GM11168 (cell line): ENCODE data around the gene BMPR2.
"Not testable (repeated sequence)": the region's sequence is repeated elsewhere in the genome, so short reads cannot be mapped to it uniquely, and the experiment has no call there.

Experiments used
- in situ Hi-C: fragments of 300-500 bp; cut with MboI; formaldehyde crosslinking; loops from one replicate; pipeline ENCODE4 v1.12.0; 2022; ENCODE audit warnings: low sequenced_read_pairs; ENCODE audit not compliant: unreplicated experiment

The BMPR2 gene

DNA sequence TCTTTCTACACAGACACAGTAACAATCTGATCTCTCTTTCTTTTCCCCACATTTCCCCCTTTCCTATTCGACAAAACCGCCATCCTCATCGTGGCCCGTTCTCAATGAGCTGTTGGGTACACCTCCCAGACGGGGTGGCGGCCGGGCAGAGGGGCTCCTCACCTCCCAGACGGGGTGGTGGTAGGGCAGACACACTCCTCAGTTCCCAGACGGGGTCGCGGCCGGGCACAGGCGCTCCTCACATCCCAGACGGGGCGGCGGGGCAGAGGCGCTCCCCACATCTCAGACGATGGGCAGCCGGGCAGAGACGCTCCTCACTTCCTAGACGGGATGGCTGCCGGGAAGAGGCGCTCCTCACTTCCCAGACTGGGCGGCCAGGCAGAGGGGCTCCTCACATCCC, 64.0 kb downstream of the BMPR2 start:
- in situ Hi-C loops = not testable (repeated sequence)

DNA sequence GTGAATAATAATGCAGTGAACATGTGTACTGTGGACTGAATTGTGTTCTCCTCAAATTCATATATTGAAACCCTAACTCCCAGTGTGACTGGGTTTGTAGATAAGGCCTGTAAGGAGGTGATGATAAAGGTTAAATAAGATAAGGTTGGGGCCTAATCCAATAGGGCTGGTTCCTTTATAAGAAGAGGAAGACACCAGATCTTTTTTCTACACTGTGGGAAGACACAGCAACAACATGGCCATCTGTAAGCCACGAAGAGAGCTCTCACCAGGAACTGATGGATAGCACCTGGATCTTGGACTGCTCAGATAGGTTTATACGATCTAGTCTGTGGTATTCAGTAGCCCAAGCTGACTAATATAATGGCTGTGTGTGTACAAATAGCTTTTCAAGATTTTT, 66.8 kb downstream of the BMPR2 start:
- in situ Hi-C loops = no loop called here

DNA sequence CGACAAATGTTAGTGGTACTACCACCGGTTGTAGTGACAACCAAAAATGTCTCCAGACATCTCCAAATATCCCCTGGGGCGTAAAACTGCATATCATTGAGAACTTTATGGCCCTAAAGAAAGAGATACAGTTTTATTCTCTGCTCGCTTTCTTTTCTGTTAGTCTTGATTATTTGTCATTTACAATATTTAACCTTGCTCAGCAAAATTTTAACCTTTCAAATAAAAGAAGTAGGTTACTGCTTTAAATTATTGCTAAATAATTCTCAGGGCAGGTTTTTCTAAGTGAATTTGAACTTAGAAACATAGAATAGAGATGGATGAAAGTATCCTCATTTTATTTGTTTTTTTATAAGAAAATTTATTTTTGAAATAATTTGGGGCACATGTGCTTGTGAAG, 67.9 kb downstream of the BMPR2 start:
- in situ Hi-C loops = no loop called here

DNA sequence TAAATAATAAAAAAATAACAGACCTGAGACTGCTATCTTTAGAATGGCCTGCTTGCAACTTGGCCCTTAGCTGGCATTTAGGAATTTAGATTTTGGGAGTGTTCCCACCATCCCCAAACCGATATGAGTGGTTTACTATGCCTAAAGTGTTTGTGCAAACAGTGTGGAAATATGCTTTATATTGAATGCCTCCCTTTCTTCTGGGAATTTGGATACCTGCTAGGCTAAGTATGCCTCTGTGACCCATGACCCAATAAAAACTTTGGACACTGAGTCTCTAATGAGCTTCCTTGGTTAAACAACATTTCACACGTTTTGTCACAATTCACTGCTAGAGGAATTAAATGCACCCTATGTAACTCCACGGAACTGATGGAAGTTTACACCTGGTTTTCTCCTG, 73.2 kb downstream of the BMPR2 start:
- in situ Hi-C loops = no loop called here

DNA sequence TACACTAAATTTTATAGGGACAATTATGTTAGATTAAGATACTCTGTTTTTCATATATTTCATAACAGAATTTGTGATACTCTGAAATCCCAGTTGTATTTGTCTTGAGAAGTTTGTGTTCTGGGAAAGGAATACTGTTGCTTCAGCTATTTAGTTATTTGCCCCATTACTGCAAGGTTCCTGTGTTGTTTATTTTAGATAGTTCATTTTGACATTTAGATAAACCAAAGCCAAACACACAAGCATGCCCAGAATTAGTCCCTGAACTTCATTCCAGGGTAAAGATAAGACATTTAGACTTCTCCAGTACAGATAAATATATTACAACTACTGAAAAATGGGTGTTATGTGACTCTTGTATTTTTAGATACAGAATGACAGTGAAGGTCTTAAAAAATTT, 74.7 kb downstream of the BMPR2 start:
- in situ Hi-C loops = no loop called here

DNA sequence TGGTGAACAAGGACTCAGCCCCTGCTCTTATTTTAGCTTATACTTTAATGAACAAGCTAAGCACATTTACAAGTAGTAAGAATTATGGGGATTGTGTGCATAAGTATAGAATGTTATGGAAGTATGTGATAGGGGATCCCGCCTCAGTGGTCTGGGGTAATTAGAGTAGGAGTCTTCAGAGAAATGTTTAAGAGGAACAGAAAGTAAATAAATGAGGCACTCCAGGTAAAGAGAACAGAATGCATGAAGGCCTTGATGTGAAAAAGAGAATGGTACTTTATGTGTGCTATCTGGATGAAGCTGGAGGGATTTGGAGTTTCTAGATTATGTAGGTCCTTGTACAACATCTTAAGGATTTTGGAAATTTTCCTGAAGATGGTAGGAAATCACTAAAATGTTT, 76.6 kb downstream of the BMPR2 start:
- in situ Hi-C loops = no loop called here

DNA sequence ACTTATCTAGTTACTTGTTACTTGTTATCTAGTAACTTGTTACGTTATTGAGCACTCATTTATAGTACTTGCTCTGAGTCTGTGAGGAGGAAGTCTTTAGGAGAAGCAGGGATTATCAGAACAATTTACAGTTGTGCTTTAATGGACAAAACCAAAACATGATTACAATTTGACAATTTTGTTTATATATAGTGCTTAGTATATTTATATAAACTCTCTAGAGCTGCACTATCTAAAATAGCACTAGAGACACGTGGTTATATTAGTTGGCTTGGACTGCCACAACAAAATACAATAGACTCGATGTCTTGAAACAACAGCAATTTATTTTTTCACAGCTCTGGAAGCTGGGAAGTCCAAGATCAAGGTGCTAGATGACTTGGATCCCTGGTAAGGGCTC, 78.4 kb downstream of the BMPR2 start:
- in situ Hi-C loops = no loop called here

DNA sequence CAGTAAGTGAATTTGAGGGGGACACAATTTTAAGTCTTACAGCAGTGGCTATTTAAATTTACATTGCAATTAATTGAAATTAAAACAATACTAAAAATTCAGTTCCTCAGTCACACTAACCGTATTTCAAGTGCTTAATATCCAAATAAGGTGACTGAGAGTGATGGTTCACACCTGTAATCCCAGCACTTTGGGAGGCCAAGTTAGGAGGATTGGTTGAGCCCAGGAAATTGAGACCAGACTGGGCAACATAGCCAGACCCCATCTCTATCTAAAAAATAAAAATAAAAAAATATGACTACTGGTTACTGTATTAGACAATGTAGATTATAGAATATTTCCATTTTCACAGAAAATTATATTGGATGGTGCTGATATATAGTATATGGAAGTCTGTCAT, 79.0 kb downstream of the BMPR2 start:
- in situ Hi-C loops = no loop called here

DNA sequence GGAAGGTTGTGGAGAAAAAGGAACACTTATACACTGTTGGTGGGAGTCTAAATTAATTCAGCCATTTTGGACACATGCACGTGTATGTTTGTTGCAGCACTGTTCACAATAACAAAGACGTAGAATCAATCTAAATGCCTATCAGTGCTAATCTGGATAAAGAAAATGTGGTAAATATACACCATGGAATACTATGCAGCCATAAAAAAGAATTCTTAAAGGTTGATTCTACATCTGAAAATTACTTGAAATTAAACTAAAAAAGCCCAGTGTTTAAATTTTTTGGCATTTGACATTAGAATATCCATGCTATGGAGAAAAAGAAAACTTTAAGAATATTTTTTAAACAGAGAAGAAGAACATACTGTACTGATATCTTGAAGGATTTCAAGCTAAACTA, 84.0 kb downstream of the BMPR2 start:
- in situ Hi-C loops = no loop called here

DNA sequence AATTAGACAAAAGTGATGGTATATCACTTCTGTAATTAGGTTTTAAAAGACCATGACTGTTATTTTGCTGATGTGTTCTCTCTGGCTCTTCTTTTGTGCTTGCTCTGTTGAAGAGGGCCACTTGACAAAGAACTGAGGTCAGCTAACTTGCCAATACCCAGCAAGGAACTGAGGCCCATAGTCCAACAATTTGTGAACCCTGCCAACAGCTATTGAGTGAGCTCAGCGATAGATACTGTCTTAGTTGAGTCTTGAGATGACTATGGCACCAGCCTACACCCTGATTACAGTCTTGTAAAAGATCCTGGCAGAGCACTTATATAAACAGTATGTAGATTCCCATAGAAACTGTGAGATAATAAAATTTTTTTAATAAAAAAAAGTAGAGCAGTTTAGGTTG, 103.0 kb downstream of the BMPR2 start:
- in situ Hi-C loops = no loop called here

DNA sequence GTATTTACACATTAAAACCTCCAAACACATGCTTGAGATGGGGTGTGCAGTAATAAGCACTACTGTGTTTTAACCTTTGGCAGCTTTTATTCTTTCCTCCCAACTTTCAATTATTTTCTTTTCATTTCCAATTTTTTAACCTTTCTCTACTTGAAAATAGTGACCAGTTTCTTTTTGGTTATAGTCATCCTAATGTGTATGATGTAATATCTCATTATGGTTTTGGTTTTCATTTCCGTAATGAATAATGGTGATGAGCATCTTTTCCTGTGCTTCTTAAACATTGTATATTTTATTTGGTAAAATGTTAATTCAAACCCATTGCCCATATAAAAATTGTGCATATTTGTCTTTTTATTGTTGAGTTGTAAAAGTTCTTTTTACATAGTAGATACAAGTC, 103.5 kb downstream of the BMPR2 start:
- in situ Hi-C loops = no loop called here

DNA sequence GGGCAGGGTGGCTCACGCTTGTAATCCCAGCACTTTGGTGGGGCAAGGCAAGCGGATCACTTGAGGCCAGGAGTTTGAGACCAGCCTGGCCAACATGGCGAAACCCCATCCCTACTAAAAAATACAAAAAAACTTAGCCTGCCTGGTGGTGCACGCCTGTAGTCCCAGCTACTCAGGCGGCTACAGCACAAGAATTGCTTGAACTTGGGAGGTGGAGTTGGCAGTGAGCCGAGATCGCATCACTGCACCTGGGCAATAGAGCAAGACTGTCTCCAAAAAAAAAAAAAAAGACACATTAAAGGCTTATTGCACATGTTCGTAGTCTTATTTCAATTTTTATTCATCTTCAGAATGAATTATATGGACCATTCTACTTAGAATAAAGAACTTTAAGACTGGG, 110.2 kb downstream of the BMPR2 start:
- in situ Hi-C loops = no loop called here

DNA sequence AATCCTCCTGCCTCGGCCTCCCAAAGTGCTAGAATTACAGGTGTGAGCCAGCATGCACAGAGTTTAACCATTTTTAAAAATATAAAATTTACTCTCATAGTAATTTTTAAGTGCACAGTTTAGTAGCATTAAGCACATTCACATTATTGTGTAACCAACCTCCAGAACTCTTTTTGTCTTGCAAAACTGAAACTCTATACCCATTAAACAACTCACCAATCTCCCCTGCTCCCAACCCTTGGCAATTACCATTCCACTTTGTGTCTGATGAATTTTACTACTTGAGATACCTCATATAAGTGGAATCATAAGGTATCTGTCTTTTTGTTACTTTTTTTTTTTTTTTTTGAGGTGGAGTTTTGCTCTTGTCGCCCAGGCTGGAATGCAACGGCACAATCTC, 112.5 kb downstream of the BMPR2 start:
- in situ Hi-C loops = no loop called here

DNA sequence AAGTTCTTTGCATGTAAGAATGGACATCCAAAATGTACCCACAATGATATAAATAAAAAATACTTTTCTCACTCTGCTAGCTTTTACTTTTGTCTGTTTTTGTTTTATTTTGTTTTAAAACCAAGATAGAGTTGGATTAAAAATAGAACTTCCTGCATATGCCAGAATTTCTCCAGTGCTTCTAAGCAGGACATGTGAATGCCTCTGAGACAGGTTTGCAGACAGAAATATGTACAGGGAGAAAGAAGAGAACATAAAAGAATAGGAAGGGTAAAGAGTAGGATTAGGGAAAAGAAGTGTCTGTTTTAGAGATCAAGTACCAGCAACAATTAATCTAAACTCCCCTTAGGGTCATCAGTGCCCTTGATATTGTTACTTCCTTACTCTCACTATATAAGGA, 114.4 kb downstream of the BMPR2 start:
- in situ Hi-C loops = no loop called here

DNA sequence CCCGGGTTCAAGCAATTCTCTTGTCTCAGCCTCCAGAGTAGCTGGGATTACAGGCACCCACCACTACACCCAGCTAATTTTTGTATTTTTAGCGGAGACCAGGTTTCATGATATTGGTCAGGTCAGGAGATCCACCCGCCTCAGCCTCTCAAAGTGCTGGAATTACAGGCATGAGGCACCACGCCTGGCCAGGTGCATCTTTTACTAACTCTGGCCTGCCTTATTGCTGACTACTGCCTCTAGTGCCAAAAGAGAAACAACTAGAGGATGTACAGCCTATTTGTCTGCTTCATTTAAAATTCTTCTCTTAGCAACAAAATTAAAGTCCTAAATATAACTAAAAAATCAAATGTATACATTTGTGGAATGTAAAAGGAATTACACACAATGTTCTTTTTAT, 115.4 kb downstream of the BMPR2 start:
- in situ Hi-C loops = no loop called here

DNA sequence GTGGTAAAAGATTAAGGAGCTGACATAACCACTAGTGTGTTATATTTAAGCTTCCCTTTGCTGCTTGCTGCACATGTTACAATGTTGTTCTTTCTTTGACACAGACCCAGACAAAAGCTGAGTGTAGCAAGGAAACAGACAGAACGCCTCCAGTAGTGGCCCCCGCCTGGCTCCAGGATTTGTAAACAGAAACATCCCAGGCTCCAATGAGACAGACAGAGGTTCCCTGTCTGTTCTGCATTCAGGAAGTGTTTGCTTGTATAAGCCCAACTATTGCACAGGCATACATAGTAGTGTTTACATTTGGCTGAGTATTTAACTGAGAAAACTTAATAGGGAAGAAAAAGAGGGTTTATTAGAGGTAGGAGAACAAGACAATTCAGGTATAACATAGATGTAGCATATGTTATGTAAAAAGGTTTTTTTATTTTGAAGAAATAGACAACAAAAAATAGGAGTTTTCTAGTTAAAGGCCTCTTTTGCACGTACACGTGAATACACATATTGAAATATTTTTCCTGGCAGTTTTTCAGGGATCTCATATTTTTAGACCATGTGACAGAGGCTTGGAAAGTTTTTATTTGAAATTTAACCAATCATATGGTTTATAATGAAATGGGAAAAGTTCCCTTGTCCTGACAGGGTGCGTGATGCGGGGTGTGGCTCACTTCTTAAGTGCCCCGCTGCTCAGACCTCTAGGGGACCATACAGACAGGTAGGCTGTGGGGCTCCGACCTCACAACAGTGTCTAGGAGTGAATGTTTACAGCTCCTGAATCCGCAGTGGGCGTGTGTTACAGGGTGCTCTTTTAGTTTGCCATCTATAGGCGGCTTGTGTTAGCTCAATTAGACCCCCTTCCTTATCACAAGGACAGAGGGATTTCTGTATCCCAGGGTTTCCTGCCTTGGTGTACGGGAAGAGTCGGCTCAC, 118.4 kb downstream of the BMPR2 start:
- in situ Hi-C loops = no loop called here

DNA sequence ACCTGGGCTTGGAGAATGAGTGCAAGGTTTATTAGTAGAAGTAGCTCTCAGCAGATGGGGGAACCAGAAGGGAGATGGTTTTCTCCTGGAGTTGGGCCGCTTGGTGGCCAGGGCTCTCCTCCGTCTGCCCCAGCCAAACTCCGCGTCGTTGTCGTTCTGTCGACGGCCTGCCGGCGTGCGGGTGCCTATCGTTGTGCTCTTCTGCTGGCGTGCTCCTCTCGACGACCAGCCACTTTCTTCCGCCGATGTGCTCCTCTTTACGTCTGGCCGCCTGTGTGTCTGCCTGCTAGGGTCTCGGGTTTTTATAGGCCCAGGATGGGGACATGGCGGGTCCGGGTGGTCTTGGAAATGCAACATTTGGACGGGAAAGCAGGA, 119.1 kb downstream of the BMPR2 start:
- in situ Hi-C loops = no loop called here

DNA sequence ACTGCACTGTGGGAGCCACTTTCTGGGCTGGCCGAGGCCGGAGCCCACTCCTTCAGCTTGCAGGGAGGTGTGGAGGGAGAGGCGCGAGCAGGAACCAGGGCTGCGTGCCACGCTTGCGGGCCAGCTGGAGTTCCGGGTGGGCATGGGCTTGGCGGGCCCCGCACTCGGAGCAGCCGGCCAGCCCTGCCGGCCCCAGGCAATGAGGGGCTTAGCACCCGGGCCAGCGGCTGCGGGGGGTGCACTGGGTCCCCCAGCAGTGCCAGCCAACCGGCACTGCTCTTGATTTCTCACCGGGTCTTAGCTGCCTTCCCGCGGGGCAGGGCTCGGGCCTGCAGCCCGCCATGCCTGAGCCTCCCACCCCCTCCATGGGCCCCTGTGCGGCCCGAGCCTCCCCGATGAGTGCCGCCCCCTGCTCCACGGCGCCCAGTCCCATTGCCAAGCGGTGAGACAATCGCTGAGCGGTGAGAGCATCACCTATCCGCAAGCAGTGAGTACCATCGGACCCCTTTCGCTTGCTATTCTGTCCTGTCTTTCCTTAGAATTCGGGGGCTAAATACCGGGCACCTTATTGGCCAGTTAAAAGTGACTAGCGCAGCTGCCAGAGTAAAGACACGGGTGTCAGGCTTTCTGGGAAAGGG, 120.8 kb downstream of the BMPR2 start:
- in situ Hi-C loops = not testable (repeated sequence)

DNA sequence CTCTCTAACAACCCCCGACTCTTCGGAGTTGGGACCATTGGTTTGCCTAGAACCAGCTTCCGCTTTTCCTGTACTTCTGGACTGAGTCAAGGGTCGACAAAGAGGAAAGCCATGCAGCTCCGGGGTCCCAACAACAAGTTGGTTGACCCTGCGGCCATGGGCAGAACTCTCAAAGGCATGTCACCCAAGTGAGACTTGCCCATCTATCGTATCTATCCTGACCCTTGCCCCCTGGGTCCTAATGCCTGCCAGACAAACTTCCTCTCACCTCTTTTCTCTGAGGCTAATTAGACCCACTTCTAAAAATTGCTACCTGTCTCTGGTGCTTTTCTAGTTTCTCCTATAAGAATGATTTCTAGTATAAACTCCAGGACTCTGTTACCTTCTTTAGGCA, 121.3 kb downstream of the BMPR2 start:
- in situ Hi-C loops = not testable (repeated sequence)

DNA sequence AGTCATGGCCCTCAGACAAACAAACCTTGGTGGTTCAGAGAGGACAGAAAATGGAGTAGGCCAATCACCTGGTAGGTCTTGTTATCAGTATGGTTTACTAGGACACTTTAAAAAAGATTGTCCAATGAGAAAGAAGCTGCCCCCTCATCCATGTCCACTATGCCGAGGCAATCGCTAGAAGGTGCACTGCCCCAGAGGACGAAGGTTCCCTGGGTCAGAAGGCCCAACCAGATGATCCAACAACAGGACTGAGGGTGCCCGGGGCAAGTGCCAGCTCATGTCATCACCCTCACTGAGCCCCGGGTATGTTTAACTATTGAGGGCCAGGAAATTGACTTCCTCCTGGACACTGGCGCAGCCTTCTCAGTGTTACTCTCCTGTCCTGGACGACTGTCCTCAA, 123.7 kb downstream of the BMPR2 start:
- in situ Hi-C loops = not testable (repeated sequence)

DNA sequence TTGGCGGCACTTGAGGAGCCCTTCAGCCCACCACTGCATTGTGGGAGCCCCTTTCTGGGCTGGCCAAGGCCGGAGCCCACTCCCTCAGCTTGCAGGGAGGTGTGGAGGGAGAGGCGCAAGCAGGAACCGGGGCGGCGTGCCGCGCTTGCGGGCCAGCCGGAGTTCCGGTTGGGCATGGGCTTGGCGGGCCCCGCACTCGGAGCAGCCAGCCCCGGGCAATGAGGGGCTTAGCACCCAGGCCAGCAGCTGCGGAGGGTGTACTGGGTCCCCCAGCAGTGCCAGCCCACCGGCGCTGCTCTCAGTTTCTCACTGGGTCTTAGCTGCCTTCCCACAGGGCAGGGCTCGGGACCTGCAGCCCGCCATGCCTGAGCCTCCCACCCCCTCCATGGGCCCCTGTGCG, 127.1 kb downstream of the BMPR2 start:
- in situ Hi-C loops = not testable (repeated sequence)

DNA sequence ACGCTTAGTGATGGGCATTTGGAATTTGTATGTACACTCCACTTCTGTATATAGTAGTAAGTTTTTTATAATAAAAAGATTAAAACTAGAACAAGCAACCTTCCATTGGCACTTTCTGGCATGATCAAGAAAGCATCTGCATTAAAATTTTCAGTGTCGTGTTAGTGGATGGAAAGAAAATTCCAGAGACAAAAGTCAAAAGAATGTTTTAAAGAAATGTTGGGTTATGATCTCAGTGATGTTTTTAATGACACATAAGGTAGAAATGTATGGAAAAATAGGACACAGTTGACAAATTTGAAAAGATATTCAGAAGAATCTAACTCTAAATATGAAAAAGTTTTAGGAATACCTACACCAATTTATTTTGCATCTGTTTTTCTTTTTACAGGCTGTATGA, 132.6 kb downstream of the BMPR2 start:
- in situ Hi-C loops = no loop called here
